CD4-positive, alpha-beta T cell treated with Interferon alpha-2 for 1 hour (primary cell): Measurements from ENCODE around the gene FGF14.
"Not testable (repeated sequence)": the region's sequence is repeated elsewhere in the genome, so short reads cannot be mapped to it uniquely, and the experiment has no call there.

ENCODE experiments used
- DNase-seq, 2 donors: peaks; one replicate each; pipeline ENCODE4 v3.0.0-alpha.2; 2020 to 2022

The FGF14 gene

GRCh38 chr13:102122147-102122546 lies 279.7 kb downstream of the FGF14 start:
- DNase-seq, result no peak

GRCh38 chr13:102117175-102117831 lies 284.5 kb downstream of the FGF14 start:
- DNase-seq, result no peak

- DNase-seq, result no peak
Observed at GRCh38 chr13:102103469-102103868, 298.4 kb downstream of the FGF14 start.

GRCh38 chr13:102100234-102100633 lies 301.6 kb downstream of the FGF14 start:
- no peak for DNase-seq

GRCh38 chr13:102097708-102098107 lies 304.1 kb downstream of the FGF14 start:
- no peak for DNase-seq

- not testable (repeated sequence) for DNase-seq
Observed at GRCh38 chr13:102093288-102093687, 308.6 kb downstream of the FGF14 start.

- DNase-seq, result no peak
Observed at GRCh38 chr13:102091231-102091630, 310.6 kb downstream of the FGF14 start.

GRCh38 chr13:102090532-102090931 lies 311.3 kb downstream of the FGF14 start:
- no peak for DNase-seq

- DNase-seq, result no peak
Observed at GRCh38 chr13:102089722-102090121, 312.1 kb downstream of the FGF14 start.

GRCh38 chr13:102089177-102089576 lies 312.7 kb downstream of the FGF14 start:
- DNase-seq, result no peak

GRCh38 chr13:102073251-102073650 lies 328.6 kb downstream of the FGF14 start:
- DNase-seq, result no peak

- no peak for DNase-seq
Observed at GRCh38 chr13:102071711-102072110, 330.1 kb downstream of the FGF14 start.

- DNase-seq, result not testable (repeated sequence)
Observed at GRCh38 chr13:102068323-102068722, 333.5 kb downstream of the FGF14 start.

GRCh38 chr13:102055090-102055779 lies 346.6 kb downstream of the FGF14 start:
- DNase-seq, result no peak

GRCh38 chr13:102049853-102050252 lies 352.0 kb downstream of the FGF14 start:
- no peak for DNase-seq

- DNase-seq, result no peak
Observed at GRCh38 chr13:102045731-102046130, 356.1 kb downstream of the FGF14 start.

- no peak for DNase-seq
Observed at GRCh38 chr13:102042746-102043145, 359.1 kb downstream of the FGF14 start.

- no peak for DNase-seq
Observed at GRCh38 chr13:102041544-102041943, 360.3 kb downstream of the FGF14 start.

- DNase-seq, result no peak
Observed at GRCh38 chr13:102040812-102041211, 361.0 kb downstream of the FGF14 start.

- no peak for DNase-seq
Observed at GRCh38 chr13:102039264-102039663, 362.6 kb downstream of the FGF14 start.

GRCh38 chr13:102038787-102039186 lies 363.1 kb downstream of the FGF14 start:
- no peak for DNase-seq

GRCh38 chr13:102035969-102036368 lies 365.9 kb downstream of the FGF14 start:
- no peak for DNase-seq

- DNase-seq, result no peak
Observed at GRCh38 chr13:102033857-102034331, 368.0 kb downstream of the FGF14 start.

- DNase-seq, result no peak
Observed at GRCh38 chr13:102033386-102033785, 368.5 kb downstream of the FGF14 start.

- DNase-seq, result no peak
Observed at GRCh38 chr13:102028868-102029267, 373.0 kb downstream of the FGF14 start.
